IMR-90 (cell line): ENCODE measurements around the gene RNF144A. TPM values are rescaled to one million over a fixed set of nuclear protein-coding genes. Genes with fewer than 3 reads are reported as not detected.

Source experiments
- ATAC-seq: fragments of 200-7000 bp; cut with Tn5 transposase; 2 replicates; pipeline ENCODE4 v1.9.1; 2020; ENCODE audit warnings: low read depth, mild to moderate bottlenecking, moderate library complexity
- BruUV-seq: library from RNA; stranded (reverse); fragments of 400-500 nt; replicated peaks from 2 replicates; lab custom pipeline; 2021; lab: Mats Ljungman, UMichigan
- CTCF ChIA-PET: fragments of 300-600 bp; formaldehyde crosslinking; extraction: SDS; loops from one replicate; lab custom pipeline; 2021; ENCODE audit warnings: antibody characterized with exemption; lab: Yijun Ruan, JAX
- POLR2A ChIA-PET: fragments of 300-600 bp; sonication (Branson Sonifier 250); formaldehyde crosslinking; loops from one replicate; lab custom pipeline; 2022; ENCODE audit warnings: antibody characterized with exemption; ENCODE audit not compliant: unreplicated experiment; lab: Charles Lee
- DNase-seq: peaks from one replicate; pipeline ENCODE4 v3.0.0; 2013
- H2AFZ ChIP-seq: replicated peaks from 2 replicates; pipeline ENCODE3; 2013; ENCODE audit warnings: low read length, mild to moderate bottlenecking; ENCODE audit not compliant: poor library complexity
- H2AK5ac ChIP-seq: 2 replicates; pipeline ENCODE4 v1.6.1; 2013; ENCODE audit warnings: low read depth, low read length, inconsistent platforms
- H2AK9ac ChIP-seq: replicated peaks from 2 replicates; pipeline ENCODE3; 2013; ENCODE audit warnings: mild to moderate bottlenecking, low read depth, low read length, moderate library complexity; ENCODE audit not compliant: poor library complexity
- H2BK120ac ChIP-seq: 2 replicates; pipeline ENCODE4 v1.6.1; 2013; ENCODE audit warnings: low read depth, low read length, inconsistent platforms
- H2BK15ac ChIP-seq: 3 replicates; pipeline ENCODE4 v1.6.1; 2013; ENCODE audit warnings: low read depth, low read length, inconsistent platforms
- H2BK20ac ChIP-seq: 2 replicates; pipeline ENCODE4 v1.6.1; 2013; ENCODE audit warnings: low read depth, mild to moderate bottlenecking, inconsistent platforms, low read length, moderate library complexity
- H2BK5ac ChIP-seq: 2 replicates; pipeline ENCODE4 v1.6.1; 2013; ENCODE audit warnings: mild to moderate bottlenecking, low read depth, low read length, inconsistent platforms; ENCODE audit not compliant: poor library complexity, severe bottlenecking
- H3K14ac ChIP-seq: replicated peaks from 2 replicates; pipeline ENCODE4 v1.6.1; 2013; ENCODE audit warnings: low read depth, low read length, inconsistent platforms
- H3K18ac ChIP-seq: 2 replicates; pipeline ENCODE4 v1.6.1; 2013; ENCODE audit warnings: low read depth, low read length, control low read depth
- H3K23ac ChIP-seq: 2 replicates; pipeline ENCODE4 v1.6.1; 2013; ENCODE audit warnings: low read depth, low read length, inconsistent platforms
- H3K27ac ChIP-seq: 2 replicates; pipeline ENCODE4 v1.5.1; 2013; ENCODE audit warnings: mild to moderate bottlenecking, control low read depth, low read length; ENCODE audit not compliant: insufficient read depth
- H3K27me3 ChIP-seq: 2 replicates; pipeline ENCODE4 v1.6.1; 2013; ENCODE audit warnings: low read length; ENCODE audit not compliant: control insufficient read depth, insufficient read depth
- H3K36me3 ChIP-seq: 2 replicates; pipeline ENCODE4 v1.6.1; 2013; ENCODE audit warnings: low read length, mixed read lengths; ENCODE audit not compliant: control insufficient read depth, insufficient read depth
- H3K4ac ChIP-seq: 2 replicates; pipeline ENCODE4 v1.6.1; 2013; ENCODE audit warnings: low read depth, low read length, inconsistent platforms
- H3K4me1 ChIP-seq: 2 replicates; pipeline ENCODE4 v1.6.1; 2013; ENCODE audit warnings: low read length, mixed read lengths; ENCODE audit not compliant: control insufficient read depth, insufficient read depth
- H3K4me2 ChIP-seq: 2 replicates; pipeline ENCODE4 v1.6.1; 2013; ENCODE audit warnings: low read depth, mild to moderate bottlenecking, control low read depth, low read length, moderate library complexity
- H3K4me3 ChIP-seq: 2 replicates; pipeline ENCODE4 v1.5.1; 2013; ENCODE audit warnings: low read depth, mild to moderate bottlenecking, control low read depth, low read length, moderate library complexity; ENCODE audit not compliant: insufficient read depth
- H3K56ac ChIP-seq: 2 replicates; pipeline ENCODE4 v1.6.1; 2013; ENCODE audit warnings: low read length, inconsistent platforms; ENCODE audit not compliant: insufficient read depth; ENCODE audit errors: extremely low read depth
- H3K79me1 ChIP-seq, 2 experiments: 2 replicates each; pipeline ENCODE4 v1.6.1; 2013; ENCODE audit warnings: low read length in 2 of 2, inconsistent platforms in 1 of 2, low read depth in 1 of 2
- H3K9ac ChIP-seq: 2 replicates; pipeline ENCODE4 v1.6.1; 2013; ENCODE audit warnings: low read depth, low read length, control low read depth
- H3K9me1 ChIP-seq: 2 replicates; pipeline ENCODE4 v1.6.1; 2013; ENCODE audit warnings: low read length, inconsistent platforms; ENCODE audit not compliant: insufficient read depth
- H3K9me3 ChIP-seq: 2 replicates; pipeline ENCODE4 v1.6.1; 2013; ENCODE audit warnings: low read length; ENCODE audit not compliant: control insufficient read depth, insufficient read depth
- H4K20me1 ChIP-seq: 2 replicates; pipeline ENCODE4 v1.6.1; 2013; ENCODE audit warnings: low read length, inconsistent platforms; ENCODE audit not compliant: insufficient read depth
- H4K5ac ChIP-seq: 2 replicates; pipeline ENCODE4 v1.6.1; 2013; ENCODE audit warnings: mild to moderate bottlenecking, low read depth, low read length, control low read depth
- H4K8ac ChIP-seq, 2 experiments: 2 replicates each; pipeline ENCODE4 v1.6.1; 2013; ENCODE audit warnings: low read depth in 2 of 2, low read length in 2 of 2, control low read depth in 1 of 2, inconsistent platforms in 1 of 2
- H4K91ac ChIP-seq: 2 replicates; pipeline ENCODE4 v1.6.1; 2013; ENCODE audit warnings: low read depth, low read length, inconsistent platforms; ENCODE audit not compliant: insufficient read depth
- BHLHE40 ChIP-seq: fragments of 150-350 bp; IDR thresholded peaks from 2 replicates; pipeline ENCODE4 v1.6.1; 2016; ENCODE audit warnings: mild to moderate bottlenecking, low read depth, low read length
- CEBPB ChIP-seq: IDR thresholded peaks from 2 replicates; pipeline ENCODE4 v1.6.1; 2012; ENCODE audit warnings: low read depth, low read length, improper control_type of control experiment
- CHD1 ChIP-seq: IDR thresholded peaks from 2 replicates; pipeline ENCODE4 v1.6.1; 2012; ENCODE audit warnings: low read depth, low read length, improper control_type of control experiment
- CTCF ChIP-seq: conservative IDR thresholded peaks from 2 replicates; pipeline ENCODE4 v1.5.1; 2012; ENCODE audit warnings: mild to moderate bottlenecking, low read depth, low read length, improper control_type of control experiment
- ELK1 ChIP-seq: fragments of 150-350 bp; IDR thresholded peaks from 2 replicates; pipeline ENCODE4 v1.6.1; 2016; ENCODE audit warnings: low read depth, mild to moderate bottlenecking, low read length, moderate library complexity, borderline replicate concordance
- FOS ChIP-seq: fragments of 150-350 bp; IDR thresholded peaks from 2 replicates; pipeline ENCODE4 v1.6.1; 2016; ENCODE audit warnings: low read depth, low read length
- MAFK ChIP-seq: IDR thresholded peaks from 2 replicates; pipeline ENCODE4 v1.6.1; 2012; ENCODE audit warnings: low read depth, low read length, improper control_type of control experiment
- MAZ ChIP-seq: IDR thresholded peaks from 2 replicates; pipeline ENCODE4 v1.6.1; 2012; ENCODE audit warnings: low read depth, mild to moderate bottlenecking, low read length, improper control_type of control experiment, moderate library complexity, borderline replicate concordance
- MXI1 ChIP-seq: IDR thresholded peaks from 2 replicates; pipeline ENCODE4 v1.6.1; 2012; ENCODE audit warnings: low read depth, mild to moderate bottlenecking, low read length, moderate library complexity, borderline replicate concordance
- NFE2L2 ChIP-seq: fragments of 150-350 bp; IDR thresholded peaks from 2 replicates; pipeline ENCODE4 v1.6.1; 2016; ENCODE audit warnings: low read depth, mild to moderate bottlenecking, low read length
- POLR2A ChIP-seq: IDR thresholded peaks from 2 replicates; pipeline ENCODE4 v1.6.1; 2012; ENCODE audit warnings: mild to moderate bottlenecking, low read depth, low read length
- RAD21 ChIP-seq: IDR thresholded peaks from 2 replicates; pipeline ENCODE4 v1.6.1; 2012; ENCODE audit warnings: low read length, improper control_type of control experiment
- RCOR1 ChIP-seq: IDR thresholded peaks from 2 replicates; pipeline ENCODE4 v1.6.1; 2012; ENCODE audit warnings: mild to moderate bottlenecking, low read length, improper control_type of control experiment; ENCODE audit not compliant: insufficient replicate concordance
- RFX5 ChIP-seq: IDR thresholded peaks from 2 replicates; pipeline ENCODE4 v1.8.0; 2012; ENCODE audit warnings: low read depth, mild to moderate bottlenecking, low read length, moderate library complexity
- SMC3 ChIP-seq: fragments of 150-350 bp; IDR thresholded peaks from 2 replicates; pipeline ENCODE4 v1.6.1; 2016; ENCODE audit warnings: low read depth, mild to moderate bottlenecking, antibody characterized with exemption, low read length, moderate library complexity
- USF2 ChIP-seq: fragments of 150-350 bp; IDR thresholded peaks from 2 replicates; pipeline ENCODE4 v1.6.1; 2017; ENCODE audit warnings: mild to moderate bottlenecking, antibody characterized with exemption, low read length, low read depth
- WGBS, 2 experiments: methylation state at CpG; one replicate each; pipeline versions ENCODE4 v1.1.5 to v1.1.7; 2013; ENCODE audit warnings: missing lambda C conversion rate in 2 of 2; ENCODE audit not compliant: insufficient read length in 1 of 2; ENCODE audit errors: extremely low coverage in 2 of 2; 5-methylcytosine and 5-hydroxymethylcytosine counted together
- dilution Hi-C: fragments of 300-500 bp; cut with HindIII; formaldehyde crosslinking; loops from one replicate; pipeline ENCODE4 v1.14.3; 2018; ENCODE audit warnings: low sequenced_read_pairs; ENCODE audit not compliant: unreplicated experiment
- in situ Hi-C: fragments of 300-500 bp; cut with MboI; formaldehyde crosslinking; loops from 3 replicates; pipeline ENCODE4 v1.14.3; 2019; ENCODE audit warnings: low sequenced_read_pairs, inconsistent platforms, mixed read lengths
- intact Hi-C: fragments of 100-400 bp; cut with micrococcal nuclease; formaldehyde crosslinking; loops from 2 replicates; pipeline ENCODE4 v1.10.0; 2022
- polyA plus RNA-seq, 3 experiments: library from polyadenylated mRNA; depleted of rRNA; stranded (reverse); fragments of >200 nt; gene quantifications; 2 replicates each; pipeline ENCODE4 v1.2.3, GENCODE V29; 2012; ENCODE audit warnings: low replicate concordance in 1 of 3
- total RNA-seq: library from RNA; depleted of rRNA; stranded (reverse); fragments of >200 nt; gene quantifications from 2 replicates; pipeline ENCODE4 v1.2.3, GENCODE V29; 2012

RNF144A gene
- total and polyA plus RNA-seq, 2 of the 4 experiments (the other 2 are of a cell fraction), result 0.18 to 0.26 TPM

- Histone ChIP-seq H3K9me3 (no peaks in the 10 kb centered on the region), H4K8ac (no peak overlapping the region), H3K56ac (no peak overlapping the region), H3K9ac (no peak overlapping the region), H3K23ac (no peak overlapping the region), H3K4me3 (no peak overlapping the region), H3K79me1 (no peaks in the 10 kb centered on the region), H3K27ac (no peak overlapping the region), H4K91ac (no peak overlapping the region), H3K4me1 (no peaks in the 10 kb centered on the region), H2AFZ (no peak overlapping the region), H2AK5ac (no peak overlapping the region), H2BK15ac (no peak overlapping the region), H4K5ac (no peak overlapping the region), H2BK20ac (no peak overlapping the region), H3K18ac (no peak overlapping the region), H3K14ac (no peak overlapping the region), H2BK120ac (no peak overlapping the region), H2BK5ac (no peak overlapping the region), H3K27me3 (no peaks in the 10 kb centered on the region), H4K20me1 (no peaks in the 10 kb centered on the region), H3K4me2 (no peak overlapping the region), H3K9me1 (no peaks in the 10 kb centered on the region), H3K4ac (no peak overlapping the region), H3K36me3 (no peaks in the 10 kb centered on the region), H2AK9ac (no peak overlapping the region)
- BruUV-seq, result no TSS peak
- CTCF ChIA-PET, result no interaction called here
- DNase-seq (no peak), ATAC-seq (no peak)
- intact Hi-C loops, result no loop called here
- dilution Hi-C loops, result no loop called here
- POLR2A ChIA-PET, result no interaction called here
- in situ Hi-C loops, result no loop called here
- TF ChIP-seq RCOR1 (no peak), SMC3 (no peak), MAFK (no peak), RAD21 (no peak), USF2 (no peak), POLR2A (no peak), ELK1 (no peak), MXI1 (no peak), FOS (no peak), MAZ (no peak), BHLHE40 (no peak), CTCF (no peak), CHD1 (no peak), RFX5 (no peak), NFE2L2 (no peak), CEBPB (no peak)
- no CpG with 5 or more reads among the region's 3 CpGs for WGBS, 2 experiments
Observed at GRCh38 chr2:7061450-7061789, 144.2 kb downstream of the RNF144A start.
